ENCODE data around the gene INPP5E.
A peak's percentile ranks its signal among the peaks of the same experiment; 100 is the strongest.
"Not testable (repeated sequence)": the region's sequence is repeated elsewhere in the genome, so short reads cannot be mapped to it uniquely, and the experiment has no call there.

Gene INPP5E

GRCh38 chr9:136426787-136427186, 12.9 kb downstream of the INPP5E start:
- DNase-seq, result no peak

- not testable (repeated sequence) for DNase-seq
These were observed 14.3 kb downstream of the INPP5E start for GRCh38 chr9:136425367-136425766.

GRCh38 chr9:136424750-136425362, 14.8 kb downstream of the INPP5E start:
- DNase-seq, result no peak

DNA sequence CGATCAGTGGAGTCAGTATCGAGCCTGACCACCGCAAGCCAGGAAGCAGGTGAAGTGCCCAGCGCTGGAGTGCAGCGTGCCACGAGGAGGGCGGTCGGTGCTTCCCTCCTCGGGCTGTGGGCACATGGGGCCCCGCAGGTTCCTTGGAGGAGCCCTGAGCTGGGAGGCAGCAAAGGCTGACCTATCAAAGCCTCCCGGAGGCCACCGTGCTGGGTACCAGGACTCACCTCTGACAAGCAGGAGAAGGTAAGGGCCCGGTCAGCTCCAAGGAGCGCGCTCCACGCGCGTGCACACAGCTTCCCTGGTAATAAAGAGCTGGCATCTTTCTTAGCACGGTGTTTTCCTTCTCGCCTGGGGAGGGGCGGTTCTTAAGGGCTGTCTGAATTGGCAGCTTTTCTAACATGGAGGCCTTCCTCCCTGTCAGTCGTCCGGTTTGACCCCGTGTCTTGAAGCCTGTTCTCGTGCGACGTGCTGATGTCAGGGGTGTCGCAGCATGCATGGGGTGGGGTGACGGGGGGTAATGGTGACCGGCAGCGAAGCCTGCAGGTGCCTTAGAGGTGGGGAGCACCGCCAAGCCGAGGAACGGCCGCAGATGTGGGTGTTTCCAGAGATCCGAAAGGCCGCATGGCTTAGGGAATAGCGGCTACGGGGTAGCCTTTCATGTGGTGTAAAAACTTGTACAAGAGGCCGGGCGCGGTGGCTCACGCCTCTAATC, 16.1 kb downstream of the INPP5E start:
- no peak for DNase-seq

DNA sequence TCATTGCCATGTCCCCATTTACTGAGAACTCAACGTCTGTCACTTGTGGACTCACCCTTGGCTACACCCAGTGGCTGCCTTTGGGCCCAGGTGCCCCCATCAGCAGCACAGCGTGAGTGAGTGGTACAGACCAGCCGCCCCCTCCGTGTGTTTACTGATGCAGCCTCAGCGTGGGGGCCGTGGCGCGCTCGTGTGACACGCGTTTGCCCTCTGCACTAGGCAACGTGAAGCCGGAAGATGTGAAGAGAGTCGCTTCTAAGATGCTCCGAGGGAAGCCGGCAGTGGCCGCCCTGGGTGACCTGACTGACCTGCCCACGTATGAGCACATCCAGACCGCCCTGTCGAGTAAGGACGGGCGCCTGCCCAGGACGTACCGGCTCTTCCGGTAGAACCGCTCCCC, 16.8 kb downstream of the INPP5E start:
- no peak for DNase-seq

GRCh38 chr9:136421791-136422190, 17.9 kb downstream of the INPP5E start:
- DNase-seq, result no peak

DNA sequence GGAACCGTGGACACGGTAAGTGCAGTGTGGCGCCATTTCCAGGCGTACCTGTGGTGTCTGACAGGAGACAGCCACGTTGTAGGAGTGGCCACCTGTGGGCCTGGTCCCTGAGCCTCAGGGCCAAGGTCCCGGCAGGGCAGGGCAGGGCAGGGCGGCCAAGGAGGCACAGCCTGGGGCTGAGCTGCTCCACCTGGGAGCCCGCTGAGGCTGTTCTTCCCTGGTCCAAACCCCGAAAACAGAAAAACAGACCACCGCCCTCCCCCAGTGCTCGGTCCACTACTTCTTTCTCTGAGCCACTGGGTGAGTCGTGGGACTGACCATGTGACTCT, 20.6 kb downstream of the INPP5E start:
- no peak for DNase-seq

DNA sequence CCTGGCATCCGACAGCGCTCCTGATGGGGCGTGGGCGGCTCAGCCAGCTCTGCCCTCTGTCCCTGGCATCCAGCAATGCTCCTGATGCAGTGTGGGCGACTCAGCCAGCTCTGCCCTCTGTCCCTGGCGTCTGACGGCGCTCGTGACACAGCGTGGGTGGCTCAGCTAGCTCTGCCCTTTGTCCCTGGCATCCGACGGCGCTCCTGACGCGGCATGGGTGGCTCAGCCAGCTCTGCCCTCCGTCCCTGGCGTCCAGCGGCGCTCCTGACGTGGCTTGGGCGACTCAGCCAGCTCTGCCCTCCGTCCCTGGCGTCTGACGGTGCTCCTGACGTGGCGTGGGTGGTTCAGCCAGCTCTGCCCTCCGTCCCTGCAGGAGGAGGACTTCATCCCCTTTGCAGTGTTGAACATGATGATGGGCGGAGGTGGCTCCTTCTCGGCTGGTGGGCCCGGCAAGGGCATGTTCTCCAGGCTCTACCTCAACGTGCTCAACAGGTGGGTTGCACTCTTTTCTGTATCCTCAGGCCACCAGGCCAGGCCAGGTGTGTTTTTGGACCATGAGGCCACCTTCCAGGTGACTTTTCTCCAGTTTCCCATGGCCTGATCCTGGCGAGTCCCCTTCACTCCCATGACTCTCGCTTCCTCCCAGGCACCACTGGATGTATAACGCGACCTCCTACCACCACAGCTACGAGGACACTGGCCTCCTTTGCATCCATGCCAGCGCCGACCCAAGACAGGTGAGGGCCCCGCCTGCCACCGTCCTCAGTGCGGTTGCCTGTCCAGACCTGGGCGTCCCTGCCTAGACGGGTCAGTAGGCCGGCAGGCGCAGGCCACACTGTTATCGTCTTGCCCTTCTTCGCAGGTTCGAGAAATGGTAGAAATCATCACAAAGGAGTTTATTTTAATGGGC, 21.2 kb downstream of the INPP5E start:
- no peak for DNase-seq

DNA sequence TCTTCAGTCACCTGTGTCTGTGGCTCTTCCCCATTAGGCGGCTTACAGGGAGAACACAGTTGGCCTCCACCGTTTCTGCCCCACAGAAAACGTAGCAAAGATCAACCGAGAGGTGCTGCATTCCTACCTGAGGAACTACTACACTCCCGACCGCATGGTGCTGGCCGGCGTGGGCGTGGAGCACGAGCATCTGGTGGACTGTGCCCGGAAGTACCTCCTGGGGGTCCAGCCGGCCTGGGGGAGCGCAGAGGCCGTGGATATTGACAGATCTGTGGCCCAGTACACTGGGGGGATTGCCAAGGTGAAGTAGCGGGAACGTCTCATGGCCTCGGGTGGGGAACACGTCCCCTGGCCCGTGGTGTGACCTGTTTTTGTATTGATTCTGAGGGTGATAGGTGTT, 22.7 kb downstream of the INPP5E start:
- DNase-seq, result no peak

DNA sequence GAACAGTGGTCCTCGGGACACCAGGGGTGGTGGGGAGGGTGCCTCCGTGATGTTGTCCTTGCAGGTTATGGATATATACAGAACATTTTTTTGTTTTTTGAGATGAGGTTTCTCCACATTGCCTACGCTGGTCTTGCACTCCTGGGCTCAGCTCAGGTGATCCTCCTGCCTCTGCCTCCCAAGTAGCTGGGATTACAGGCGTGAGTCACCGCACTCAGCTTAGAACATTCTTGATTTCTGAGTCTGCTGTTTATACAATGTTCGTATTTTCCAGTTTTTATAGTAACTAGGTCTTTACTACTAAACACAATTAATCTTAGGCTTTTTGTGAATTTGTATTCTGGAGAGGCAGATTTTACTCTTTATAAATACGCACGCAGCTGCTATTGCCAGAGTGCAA, 23.2 kb downstream of the INPP5E start:
- no peak for DNase-seq

DNA sequence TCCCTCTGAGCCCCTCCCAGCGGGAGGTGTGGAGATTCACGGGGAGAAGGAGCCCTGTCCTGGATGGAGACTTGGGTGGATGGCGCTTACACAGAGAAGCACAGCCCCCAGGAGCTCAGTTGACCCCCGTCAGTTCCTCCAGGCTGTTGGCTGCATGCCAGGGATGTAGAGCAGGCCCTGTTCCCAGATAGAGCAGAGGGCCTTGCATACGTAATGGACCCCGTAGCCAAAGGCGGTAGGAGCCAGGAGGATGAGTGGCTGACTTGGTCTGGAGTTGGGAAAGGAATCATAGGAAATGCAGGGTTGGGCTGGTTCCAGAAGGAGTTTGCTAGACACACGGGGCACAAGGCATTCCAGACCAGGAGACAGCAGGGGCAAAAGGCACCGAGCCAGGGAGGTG, 26.7 kb downstream of the INPP5E start:
- no peak for DNase-seq

DNA sequence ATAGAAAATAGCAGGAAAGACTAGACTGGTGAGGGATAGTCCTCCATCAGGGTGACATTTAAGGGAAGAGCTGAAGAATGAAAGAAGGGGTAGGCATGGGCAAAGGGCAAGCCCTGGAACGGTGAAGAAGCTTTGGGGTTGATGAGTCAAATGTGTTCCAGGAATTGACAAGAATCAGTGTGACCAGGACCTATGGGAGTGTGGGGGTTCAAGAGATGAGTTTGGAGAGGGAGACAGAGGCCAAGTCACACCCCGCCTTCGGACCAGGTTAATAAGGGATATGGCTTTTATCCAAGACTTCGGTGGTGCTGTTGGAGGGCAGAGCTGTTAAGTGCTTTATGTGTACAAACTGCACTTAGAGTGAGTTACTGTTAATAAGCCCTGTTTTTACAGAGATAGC, 28.3 kb downstream of the INPP5E start:
- no peak for DNase-seq

GRCh38 chr9:136410500-136411287, 29.0 kb downstream of the INPP5E start, which contains the start of the genes ENTR1 and PMPCA:
ENTR1 (minus strand) TSS chr9:136410614; CDS start chr9:136410397, 217 bp downstream.
PMPCA (plus strand) TSS chr9:136410658; CDS start chr9:136410669, 11 bp downstream.
- DNase-seq, result peak; percentile 89

DNA sequence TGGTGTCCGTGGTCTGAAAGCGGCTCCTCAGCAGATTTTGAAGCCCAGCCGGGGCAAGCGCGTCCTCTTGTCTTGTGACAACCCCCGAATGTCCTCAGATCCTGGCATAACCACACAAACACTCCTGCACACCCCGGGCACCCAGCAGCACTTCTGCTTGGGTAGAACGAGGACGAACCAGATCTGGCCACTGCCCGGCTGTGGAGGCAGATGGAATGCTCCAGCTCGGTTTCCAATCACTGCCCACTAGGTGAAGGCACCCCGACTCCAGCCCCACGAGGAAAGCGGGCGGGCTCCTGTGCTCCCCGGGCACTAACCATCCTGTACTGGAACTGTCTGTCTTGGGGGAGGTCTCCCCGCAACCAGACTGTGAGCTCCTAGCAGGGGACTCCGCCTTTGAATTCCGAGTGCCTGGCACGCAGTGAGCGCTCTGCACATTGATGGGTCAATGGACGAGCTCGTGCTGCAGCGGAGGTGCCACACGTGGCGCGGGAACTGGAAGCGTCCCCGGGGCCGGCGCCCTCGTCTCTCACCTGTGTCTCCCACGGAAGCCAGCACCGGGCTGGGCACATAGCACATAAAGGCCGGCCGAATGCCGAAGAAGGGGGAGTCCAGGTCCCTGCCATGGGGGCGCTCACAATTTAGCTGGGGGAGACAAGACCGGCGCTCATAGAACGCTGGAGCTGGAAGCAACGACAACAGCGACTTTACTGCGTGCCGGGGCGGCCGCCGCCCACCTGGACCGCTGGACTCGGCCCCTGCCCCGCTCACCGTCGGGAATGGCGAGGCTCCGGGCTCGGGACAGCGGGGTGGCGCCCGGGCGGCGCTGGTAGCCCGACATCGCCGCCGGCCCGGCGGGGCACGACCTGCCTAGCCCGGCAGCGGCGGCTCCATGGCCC, 29.8 kb downstream of the INPP5E start:
- DNase-seq, result no peak

DNA sequence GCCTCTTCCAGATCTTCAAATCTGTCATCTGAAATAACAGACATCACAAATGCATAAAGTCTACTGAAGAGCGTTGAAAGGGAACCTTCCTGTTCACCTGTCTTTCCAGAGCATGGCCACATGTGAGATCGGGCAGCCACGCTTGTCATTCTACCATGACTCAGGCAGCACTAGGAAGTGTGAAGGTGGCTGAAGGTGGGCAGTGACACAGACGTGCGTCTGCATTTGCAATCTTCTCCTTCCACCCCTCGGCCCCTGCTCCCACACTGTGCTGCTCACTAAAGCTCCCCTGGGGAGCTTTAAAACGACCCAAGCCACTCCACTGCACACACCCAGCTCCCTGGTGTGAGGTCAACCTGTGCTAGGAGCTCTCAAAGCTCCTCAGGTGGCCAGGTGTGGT, 31.7 kb downstream of the INPP5E start:
- no peak for DNase-seq

GRCh38 chr9:136407061-136407460, 32.6 kb downstream of the INPP5E start:
- DNase-seq, result not testable (repeated sequence)

DNA sequence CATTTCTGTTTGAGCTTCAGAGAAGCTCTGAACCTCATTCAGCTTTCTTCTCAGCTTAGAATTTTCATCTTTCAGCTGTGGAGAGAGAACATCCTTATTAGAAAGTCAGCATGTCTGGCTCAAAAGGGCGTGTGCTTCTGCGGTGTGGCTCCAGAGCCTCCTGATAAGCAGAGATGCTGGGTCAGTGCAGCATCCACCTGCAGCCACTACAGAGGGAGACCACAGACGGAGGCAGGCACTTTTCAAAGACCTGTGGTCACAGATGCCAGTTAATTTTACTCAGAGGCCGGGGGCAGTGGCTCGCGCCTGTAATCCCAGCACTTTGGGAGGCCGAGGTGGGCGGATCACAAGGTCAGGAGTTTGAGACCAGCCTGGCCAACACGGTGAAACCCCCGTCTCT, 33.7 kb downstream of the INPP5E start:
- DNase-seq, result not testable (repeated sequence)

- no peak for DNase-seq
These were observed 34.2 kb downstream of the INPP5E start for GRCh38 chr9:136405481-136405880.

- DNase-seq, result no peak
These were observed 34.9 kb downstream of the INPP5E start for GRCh38 chr9:136404801-136405136.

DNA sequence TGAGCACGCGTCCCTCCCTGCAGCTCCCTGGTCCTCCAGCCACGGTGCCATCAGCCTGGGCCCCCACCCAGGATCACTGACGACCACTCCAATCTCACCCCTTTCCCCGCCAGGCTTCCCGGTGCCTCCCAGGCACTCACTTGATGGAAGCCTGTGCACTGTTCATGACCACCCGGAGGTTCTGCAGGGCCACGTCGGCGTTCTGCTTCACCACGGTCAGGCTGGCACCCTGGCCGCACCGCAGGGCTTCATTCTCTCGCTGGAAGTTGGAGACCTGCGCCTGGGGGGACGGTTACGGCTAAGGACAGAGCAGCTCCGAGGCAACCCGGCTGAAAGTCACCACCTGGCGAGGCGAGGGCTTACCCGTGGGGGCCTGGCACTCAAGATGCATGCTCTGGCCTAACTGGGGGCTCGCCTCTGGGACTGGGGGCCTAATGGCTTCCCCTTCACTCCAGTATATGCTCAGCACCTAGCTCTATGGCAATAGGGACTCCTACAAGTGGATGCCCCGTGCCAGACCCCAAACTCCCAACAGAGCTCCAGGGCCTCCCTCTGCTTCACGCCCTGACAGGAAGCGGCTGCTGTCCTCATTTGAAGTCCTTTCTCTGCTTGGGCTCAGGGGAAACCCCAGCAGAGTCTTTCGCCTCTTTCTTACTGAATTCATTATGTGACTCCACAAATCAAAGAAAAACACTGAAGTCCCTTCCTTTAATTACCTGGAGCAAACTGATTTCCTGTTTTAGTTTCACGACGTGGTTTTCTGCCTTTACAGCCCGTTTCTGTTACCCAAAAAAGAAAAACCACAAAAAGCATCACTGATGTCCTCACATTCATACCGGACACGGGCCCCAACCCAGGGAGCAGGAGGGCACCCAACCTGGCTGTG, 35.5 kb downstream of the INPP5E start:
- peak; percentile 14 for DNase-seq

DNA sequence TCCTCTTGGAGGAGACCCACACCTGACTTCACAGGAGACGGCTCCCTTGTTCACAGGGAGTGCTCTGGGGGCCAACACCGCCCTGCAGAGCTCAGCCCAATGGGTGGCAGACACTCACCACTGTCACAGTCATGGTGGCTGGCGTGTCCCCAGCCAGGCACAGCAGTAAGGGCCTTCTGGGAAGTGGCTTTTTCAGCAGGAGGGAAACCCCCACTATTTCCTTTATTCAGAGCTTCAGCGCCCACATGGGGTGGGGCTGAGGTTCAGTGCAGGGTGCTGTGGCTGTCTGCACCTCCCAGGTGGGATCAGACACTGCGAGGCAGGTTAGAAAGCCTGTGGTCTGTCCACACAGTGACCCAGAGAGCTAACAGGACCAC, 36.1 kb downstream of the INPP5E start:
- peak; percentile 42 for DNase-seq
